ENCODE results near the gene PICALM. TPM values are rescaled to one million over a fixed set of nuclear protein-coding genes. Genes with fewer than 3 reads are reported as not detected.

The PICALM gene
- total and polyA plus RNA-seq, 2 of the 13 experiments (the other 11 are each of a cell fraction or from before 2014, with no cell fraction given): 97.6 to 154 TPM

DNA sequence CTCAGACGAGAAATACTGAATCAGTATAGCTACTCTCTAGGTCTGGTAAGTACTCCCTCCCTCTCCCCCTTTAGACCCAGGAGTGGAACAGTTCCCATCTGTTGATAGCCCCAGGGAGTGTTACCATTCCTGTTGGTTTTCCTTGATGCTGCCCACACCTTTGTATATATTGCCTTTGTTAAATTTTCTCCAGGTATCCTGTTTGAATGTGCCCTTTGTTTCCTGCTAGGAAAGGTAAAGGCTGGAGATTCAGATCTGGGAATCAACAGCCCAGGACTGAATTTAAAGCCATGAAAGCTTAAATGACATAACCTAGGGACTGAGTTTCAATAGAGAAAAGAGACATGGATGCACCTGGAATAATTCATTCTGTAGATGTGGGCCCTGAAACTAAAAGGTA is 145.4 kb downstream of the PICALM start (continued):
- TF ChIP-seq MED13 (CRISPR knock-in tag; IDR thresholded peaks at IDR 0.05) (peak; percentile 79), IRF9 (CRISPR knock-in tag; IDR thresholded peaks at IDR 0.05; ENCODE audit: borderline replicate concordance) (no peak), SOX5 (CRISPR knock-in tag; IDR thresholded peaks at IDR 0.05; ENCODE audit: borderline replicate concordance) (peak; percentile 97), ZNF7 (CRISPR knock-in tag; IDR thresholded peaks at IDR 0.05) (no peak), ZNF550 (CRISPR knock-in tag; IDR thresholded peaks at IDR 0.05; ENCODE audit: borderline replicate concordance) (no peak), ZNF138 (CRISPR knock-in tag; IDR thresholded peaks at IDR 0.05; ENCODE audit: low read depth) (no peak), SNAI1 (CRISPR knock-in tag; IDR thresholded peaks at IDR 0.05; ENCODE audit: borderline replicate concordance) (no peak), ZNF75D (CRISPR knock-in tag; IDR thresholded peaks at IDR 0.05; ENCODE audit: borderline replicate concordance) (no peak), DRAP1 (CRISPR knock-in tag; IDR thresholded peaks at IDR 0.05) (no peak; the same call in 1 of the 2 replicates), ZNF354B (CRISPR knock-in tag; IDR thresholded peaks at IDR 0.05) (no peak), ZNF761 (CRISPR knock-in tag; conservative IDR thresholded peaks at IDR 0.05) (no peak), FOSL2 (CRISPR knock-in tag; IDR thresholded peaks at IDR 0.05) (peak; percentile 17; the same call in 1 of the 2 replicates), ZMAT3 (CRISPR knock-in tag; conservative IDR thresholded peaks at IDR 0.05) (no peak), ZFP41 (CRISPR knock-in tag; IDR thresholded peaks at IDR 0.05; ENCODE audit: borderline replicate concordance) (no peak), SALL1 (CRISPR knock-in tag; IDR thresholded peaks at IDR 0.05) (peak; percentile 46; the same call in 1 of the 2 replicates), ZNF124 (CRISPR knock-in tag; IDR thresholded peaks at IDR 0.05) (peak; percentile 52; the same call in 1 of the 2 replicates), CAMTA2 (CRISPR knock-in tag; IDR thresholded peaks at IDR 0.05; ENCODE audit: borderline replicate concordance) (no peak), LCORL (IDR thresholded peaks at IDR 0.05) (no peak), LCORL (CRISPR knock-in tag; IDR thresholded peaks at IDR 0.05) (peak; percentile 35; the same call in 1 of the 2 replicates), ZNF883 (CRISPR knock-in tag; IDR thresholded peaks at IDR 0.05; ENCODE audit: not compliant biosample characterization) (no peak), MEF2D (CRISPR knock-in tag; IDR thresholded peaks at IDR 0.05) (peak; percentile 64; the same call in 1 of the 2 replicates), NFRKB (IDR thresholded peaks at IDR 0.05) (no peak), ZNF777 (CRISPR knock-in tag; IDR thresholded peaks at IDR 0.05) (no peak), ATF7 (IDR thresholded peaks at IDR 0.05) (no peak), ATF7 (CRISPR knock-in tag; IDR thresholded peaks at IDR 0.05) (no peak), GTF3A (CRISPR knock-in tag; conservative IDR thresholded peaks at IDR 0.05) (no peak)
- TF ChIP-seq, protein P1, sequence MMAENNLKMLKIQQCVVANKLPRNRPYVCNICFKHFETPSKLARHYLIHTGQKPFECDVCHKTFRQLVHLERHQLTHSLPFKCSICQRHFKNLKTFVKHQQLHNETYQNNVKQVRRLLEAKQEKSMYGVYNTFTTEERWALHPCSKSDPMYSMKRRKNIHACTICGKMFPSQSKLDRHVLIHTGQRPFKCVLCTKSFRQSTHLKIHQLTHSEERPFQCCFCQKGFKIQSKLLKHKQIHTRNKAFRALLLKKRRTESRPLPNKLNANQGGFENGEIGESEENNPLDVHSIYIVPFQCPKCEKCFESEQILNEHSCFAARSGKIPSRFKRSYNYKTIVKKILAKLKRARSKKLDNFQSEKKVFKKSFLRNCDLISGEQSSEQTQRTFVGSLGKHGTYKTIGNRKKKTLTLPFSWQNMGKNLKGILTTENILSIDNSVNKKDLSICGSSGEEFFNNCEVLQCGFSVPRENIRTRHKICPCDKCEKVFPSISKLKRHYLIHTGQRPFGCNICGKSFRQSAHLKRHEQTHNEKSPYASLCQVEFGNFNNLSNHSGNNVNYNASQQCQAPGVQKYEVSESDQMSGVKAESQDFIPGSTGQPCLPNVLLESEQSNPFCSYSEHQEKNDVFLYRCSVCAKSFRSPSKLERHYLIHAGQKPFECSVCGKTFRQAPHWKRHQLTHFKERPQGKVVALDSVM (CRISPR knock-in tag; IDR thresholded peaks at IDR 0.05): no peak
- TF ChIP-seq, protein P2, sequence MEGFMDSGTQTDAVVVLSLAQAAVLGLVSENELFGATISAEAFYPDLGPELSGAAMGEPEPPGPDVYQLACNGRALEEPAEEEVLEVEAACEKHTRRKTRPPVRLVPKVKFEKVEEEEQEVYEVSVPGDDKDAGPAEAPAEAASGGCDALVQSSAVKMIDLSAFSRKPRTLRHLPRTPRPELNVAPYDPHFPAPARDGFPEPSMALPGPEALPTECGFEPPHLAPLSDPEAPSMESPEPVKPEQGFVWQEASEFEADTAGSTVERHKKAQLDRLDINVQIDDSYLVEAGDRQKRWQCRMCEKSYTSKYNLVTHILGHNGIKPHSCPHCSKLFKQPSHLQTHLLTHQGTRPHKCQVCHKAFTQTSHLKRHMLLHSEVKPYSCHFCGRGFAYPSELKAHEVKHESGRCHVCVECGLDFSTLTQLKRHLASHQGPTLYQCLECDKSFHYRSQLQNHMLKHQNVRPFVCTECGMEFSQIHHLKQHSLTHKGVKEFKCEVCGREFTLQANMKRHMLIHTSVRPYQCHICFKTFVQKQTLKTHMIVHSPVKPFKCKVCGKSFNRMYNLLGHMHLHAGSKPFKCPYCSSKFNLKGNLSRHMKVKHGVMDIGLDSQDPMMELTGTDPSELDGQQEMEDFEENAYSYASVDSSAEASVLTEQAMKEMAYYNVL (CRISPR knock-in tag; IDR thresholded peaks at IDR 0.05; ENCODE audit: borderline replicate concordance): peak; percentile 42; the same call in 1 of the 2 replicates
